Measurements from ENCODE around the gene KIAA1191.
A peak's percentile ranks its signal among the peaks of the same experiment; 100 is the strongest.
"Not testable (repeated sequence)": the region's sequence is repeated elsewhere in the genome, so short reads cannot be mapped to it uniquely, and the experiment has no call there.

The KIAA1191 gene

GRCh38 chr5:176361437-176362232 lies at the start of gene KIAA1191:
TSS of gene KIAA1191 (minus strand) at chr5:176361764. CDS start at chr5:176359508, 2,256 bp downstream.
- DNase-seq = peak; percentile 96

- no peak for DNase-seq
Measured at GRCh38 chr5:176410486-176411180, 49.1 kb upstream of the KIAA1191 start.

GRCh38 chr5:176409765-176410164 lies 48.2 kb upstream of the KIAA1191 start:
- no peak for DNase-seq

GRCh38 chr5:176408590-176408989 lies 47.0 kb upstream of the KIAA1191 start:
- DNase-seq = no peak

- not testable (repeated sequence) for DNase-seq
Measured at GRCh38 chr5:176408252-176408573, 46.6 kb upstream of the KIAA1191 start.

GRCh38 chr5:176407456-176408251 lies 46.1 kb upstream of the KIAA1191 start:
- no peak for DNase-seq

- DNase-seq = no peak
Measured at GRCh38 chr5:176406436-176407052, 45.0 kb upstream of the KIAA1191 start.

- DNase-seq = no peak
Measured at GRCh38 chr5:176405656-176406435, 44.3 kb upstream of the KIAA1191 start.

- no peak for DNase-seq
Measured at GRCh38 chr5:176401281-176402205, 40.0 kb upstream of the KIAA1191 start.

GRCh38 chr5:176400382-176401156 lies 39.0 kb upstream of the KIAA1191 start:
- no peak for DNase-seq

GRCh38 chr5:176397736-176398420 lies 36.3 kb upstream of the KIAA1191 start:
- DNase-seq = no peak

GRCh38 chr5:176396330-176396729 lies 34.8 kb upstream of the KIAA1191 start:
- no peak for DNase-seq

GRCh38 chr5:176394881-176395675 lies 33.5 kb upstream of the KIAA1191 start:
- DNase-seq = no peak

- DNase-seq = no peak
Measured at GRCh38 chr5:176394096-176394495, 32.5 kb upstream of the KIAA1191 start.

- no peak for DNase-seq
Measured at GRCh38 chr5:176392526-176392925, 31.0 kb upstream of the KIAA1191 start.

- DNase-seq = no peak
Measured at GRCh38 chr5:176391999-176392398, 30.4 kb upstream of the KIAA1191 start.

GRCh38 chr5:176391479-176391878 lies 29.9 kb upstream of the KIAA1191 start:
- no peak for DNase-seq

All from activated CD8-positive, alpha-beta memory T cell treated with anti-CD3 and anti-CD28 coated beads for 24 hours (primary cell).